Measurements from ENCODE around the gene CASK.

The CASK gene

DNA sequence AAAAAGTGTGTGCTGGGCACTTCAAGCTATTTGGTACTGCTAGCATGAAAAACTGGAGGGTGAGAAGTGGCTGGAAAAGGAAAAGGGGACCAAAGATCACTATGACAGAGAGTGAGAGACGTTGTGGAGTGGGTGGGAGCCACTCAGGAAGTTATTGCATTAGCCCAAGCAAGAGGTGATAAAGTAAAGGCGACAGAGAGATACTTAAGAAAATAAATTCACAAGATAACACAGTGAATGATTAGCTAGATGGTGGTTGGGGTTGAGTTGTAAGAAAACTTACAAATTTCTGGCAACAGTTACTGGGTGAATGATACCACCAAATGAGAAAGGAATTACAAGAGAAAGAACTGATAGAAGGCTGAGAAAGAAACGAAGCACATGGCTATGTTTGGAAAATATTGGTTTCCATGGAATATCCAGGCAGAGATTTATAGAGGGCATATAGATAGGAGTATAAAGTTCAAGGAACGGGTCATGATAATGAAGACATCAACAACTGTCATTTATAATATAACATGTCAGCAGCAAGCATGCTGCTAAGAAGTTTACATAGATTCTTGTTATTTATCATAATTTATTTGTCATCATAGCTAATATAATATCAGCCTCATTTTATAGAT, 60.7 kb downstream of the CASK start:
- Histone ChIP-seq H3K36me3 (replicated peaks; ENCODE audit: insufficient read depth, low read length) (no peaks in the 10 kb centered on the region), H3F3A (ENCODE audit: insufficient read depth, low read length) (no peaks in the 10 kb centered on the region), H3K27me3 (replicated peaks; ENCODE audit: insufficient read depth, low read length) (no peaks in the 10 kb centered on the region), H2AFZ (ENCODE audit: low read length) (no peak overlapping the region), H3K27ac (ENCODE audit: low read length) (no peak overlapping the region), H3K9ac (ENCODE audit: low read length) (no peak overlapping the region), H3K79me2 (ENCODE audit: low read length) (peaks cover 16% of the 10 kb centered on the region; the same call in 1 of the 2 replicates), H3K4me1 (ENCODE audit: low read length) (no peaks in the 10 kb centered on the region), H4K20me1 (ENCODE audit: insufficient read depth, low read length) (no peaks in the 10 kb centered on the region), H3K9me3 (replicated peaks; ENCODE audit: insufficient read depth, low read length) (no peaks in the 10 kb centered on the region), H3K9me2 (replicated peaks; ENCODE audit: insufficient read depth, low read length) (no peaks in the 10 kb centered on the region), H3K4me3 (ENCODE audit: low read length) (no peak overlapping the region), H3K4me2 (ENCODE audit: low read depth, low read length) (no peak overlapping the region)
- no peak for DNase-seq
- TF ChIP-seq EZH2phosphoT487 (IDR thresholded peaks at IDR 0.05; ENCODE audit: low read length), result no peak
- no peak for TF ChIP-seq CTCF (IDR thresholded peaks at IDR 0.05; ENCODE audit: low read length)
- TF ChIP-seq EZH2 (optimal IDR thresholded peaks at IDR 0.05; ENCODE audit: low read depth, low read length), result no peak

- Histone ChIP-seq H3K27me3 (replicated peaks; ENCODE audit: insufficient read depth, low read length) (no peaks in the 10 kb centered on the region), H3K4me2 (ENCODE audit: low read depth, low read length) (no peak overlapping the region), H3K9me2 (replicated peaks; ENCODE audit: insufficient read depth, low read length) (no peaks in the 10 kb centered on the region), H3K79me2 (ENCODE audit: low read length) (peaks cover 15% of the 10 kb centered on the region; the same call in 1 of the 2 replicates), H3K9ac (ENCODE audit: low read length) (no peak overlapping the region), H2AFZ (ENCODE audit: low read length) (no peak overlapping the region), H3K4me1 (ENCODE audit: low read length) (no peaks in the 10 kb centered on the region), H3K9me3 (replicated peaks; ENCODE audit: insufficient read depth, low read length) (no peaks in the 10 kb centered on the region), H3F3A (ENCODE audit: insufficient read depth, low read length) (no peaks in the 10 kb centered on the region), H4K20me1 (ENCODE audit: insufficient read depth, low read length) (no peaks in the 10 kb centered on the region), H3K36me3 (replicated peaks; ENCODE audit: insufficient read depth, low read length) (no peaks in the 10 kb centered on the region), H3K4me3 (ENCODE audit: low read length) (no peak overlapping the region), H3K27ac (ENCODE audit: low read length) (no peak overlapping the region)
- TF ChIP-seq EZH2phosphoT487 (IDR thresholded peaks at IDR 0.05; ENCODE audit: low read length), result no peak
- no peak for TF ChIP-seq EZH2 (optimal IDR thresholded peaks at IDR 0.05; ENCODE audit: low read depth, low read length)
- TF ChIP-seq CTCF (IDR thresholded peaks at IDR 0.05; ENCODE audit: low read length), result no peak
- DNase-seq, result no peak
Measured at GRCh38 chrX:41858161-41858775, 65.1 kb downstream of the CASK start.

DNA sequence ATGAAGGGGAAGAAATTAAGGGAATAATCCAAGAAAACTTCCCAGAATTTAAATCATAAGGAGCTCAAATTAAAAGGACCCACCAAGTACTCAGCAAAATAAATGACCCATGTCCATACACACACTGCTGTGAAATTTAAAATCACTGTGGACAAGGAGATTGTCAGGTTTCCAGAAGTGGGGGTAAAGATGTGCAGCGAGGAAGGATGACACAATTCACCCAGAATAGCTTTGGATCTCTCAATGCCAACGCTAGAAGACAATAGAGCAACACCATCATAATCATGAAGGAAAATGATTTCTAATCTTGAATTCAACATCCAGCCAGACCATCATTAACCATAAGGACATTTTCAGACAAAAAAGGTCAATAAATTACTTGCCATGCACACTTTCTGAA, 65.7 kb downstream of the CASK start:
- Histone ChIP-seq H3K9me2 (replicated peaks; ENCODE audit: insufficient read depth, low read length) (no peaks in the 10 kb centered on the region), H2AFZ (ENCODE audit: low read length) (no peak overlapping the region), H3K4me3 (ENCODE audit: low read length) (no peak overlapping the region), H4K20me1 (ENCODE audit: insufficient read depth, low read length) (no peaks in the 10 kb centered on the region), H3K4me1 (ENCODE audit: low read length) (no peaks in the 10 kb centered on the region), H3K27ac (ENCODE audit: low read length) (no peak overlapping the region), H3K79me2 (ENCODE audit: low read length) (peaks cover 15% of the 10 kb centered on the region; the same call in 1 of the 2 replicates), H3K9me3 (replicated peaks; ENCODE audit: insufficient read depth, low read length) (no peaks in the 10 kb centered on the region), H3K4me2 (ENCODE audit: low read depth, low read length) (no peak overlapping the region), H3K9ac (ENCODE audit: low read length) (no peak overlapping the region), H3K36me3 (replicated peaks; ENCODE audit: insufficient read depth, low read length) (no peaks in the 10 kb centered on the region), H3K27me3 (replicated peaks; ENCODE audit: insufficient read depth, low read length) (no peaks in the 10 kb centered on the region), H3F3A (ENCODE audit: insufficient read depth, low read length) (no peaks in the 10 kb centered on the region)
- DNase-seq, result no peak
- TF ChIP-seq EZH2 (optimal IDR thresholded peaks at IDR 0.05; ENCODE audit: low read depth, low read length) (no peak), CTCF (IDR thresholded peaks at IDR 0.05; ENCODE audit: low read length) (no peak), EZH2phosphoT487 (IDR thresholded peaks at IDR 0.05; ENCODE audit: low read length) (no peak)
